Measurements from ENCODE around the gene JPH2. TPM values are rescaled to one million over a fixed set of nuclear protein-coding genes. Genes with fewer than 3 reads are reported as not detected.

JPH2 gene
- total RNA-seq, 1 experiment from 2014 or later = 0.17 TPM

GRCh38 chr20:44219791-44220190 is 32.8 kb upstream of the JPH2 start (continued):
- TF ChIP-seq YY1 (IDR thresholded peaks at IDR 0.05; ENCODE audit: extremely low read depth, insufficient replicate concordance, low read depth, low read length) = no peak
- no peak for TF ChIP-seq TCF7L2 (IDR thresholded peaks at IDR 0.05; ENCODE audit: borderline replicate concordance, extremely low read depth, insufficient read depth, insufficient read length)
- TF ChIP-seq EZH2phosphoT487 (IDR thresholded peaks at IDR 0.05; ENCODE audit: borderline replicate concordance) = no peak
- TF ChIP-seq RAD21 (IDR thresholded peaks at IDR 0.05; ENCODE audit: low read depth) = no peak
- no peak for TF ChIP-seq ZFX (IDR thresholded peaks at IDR 0.05)
- TF ChIP-seq EZH2 (IDR thresholded peaks at IDR 0.05) = no peak
- no peak for TF ChIP-seq CEBPB (IDR thresholded peaks at IDR 0.05; ENCODE audit: low read depth)
- no peak for TF ChIP-seq ELF1 (IDR thresholded peaks at IDR 0.05; ENCODE audit: borderline replicate concordance, low read depth)
- no peak for TF ChIP-seq POLR2A (IDR thresholded peaks at IDR 0.05; ENCODE audit: borderline replicate concordance, extremely low read depth, insufficient read depth, insufficient read length)
- no peak for TF ChIP-seq ATF3 (IDR thresholded peaks at IDR 0.05)
- TF ChIP-seq CTCF (IDR thresholded peaks at IDR 0.05 in 2 of 3, conservative IDR thresholded peaks at IDR 0.05 in 1 of 3; ENCODE audit: borderline replicate concordance in 1 of 3, insufficient read depth in 1 of 3, low read depth in 2 of 3, low read length in 2 of 3) = no peak

- H3K79me2 ChIP-seq (ENCODE audit: insufficient read depth, low read length) = no peaks in the 10 kb centered on the region
- no peak overlapping the region for H2AFZ ChIP-seq (ENCODE audit: low read depth, low read length, poor library complexity, severe bottlenecking)
- no peaks in the 10 kb centered on the region for H3K9me3 ChIP-seq (ENCODE audit: control insufficient read depth in 1 of 2, insufficient read depth in 1 of 2, low read depth in 1 of 2, low read length in 2 of 2)
- no peak overlapping the region for H3K4me3 ChIP-seq (replicated peaks in 1 of 2; ENCODE audit: low read depth in 1 of 2, low read length in 2 of 2)
- H3K4me2 ChIP-seq (ENCODE audit: low read length) = no peak overlapping the region
- DNase-seq (ENCODE audit: low read depth, low spot score) (no peak), ATAC-seq (no peak)
- CTCF ChIA-PET = interaction anchor here (0.9 to 6.9 kb wide), 8 partner anchors 10 to 464 kb away, joined by 3 to 114 read pairs (median 12); partner anchors contain the start of gene FITM2
- TF ChIP-seq SIN3A (IDR thresholded peaks at IDR 0.05; ENCODE audit: low read depth) (no peak), POLR2A (IDR thresholded peaks at IDR 0.05; ENCODE audit: borderline replicate concordance, extremely low read depth, insufficient read depth, insufficient read length) (no peak)
- no peaks in the 10 kb centered on the region for H3K27me3 ChIP-seq (ENCODE audit: insufficient read depth, low read length)
- no peaks in the 10 kb centered on the region; a peak in 1 of 4 replicates for H3K4me1 ChIP-seq (ENCODE audit: control insufficient read depth in 1 of 2, insufficient read depth in 2 of 2, low read length in 2 of 2)
- intact Hi-C loops (cut with micrococcal nuclease) = no loop called here
- no peaks in the 10 kb centered on the region for H3K9me2 ChIP-seq (ENCODE audit: insufficient read depth)
- no peaks in the 10 kb centered on the region for H3K36me3 ChIP-seq (ENCODE audit: control insufficient read depth in 1 of 2, insufficient read depth in 2 of 2, low read length in 2 of 2)
- H3K9ac ChIP-seq (ENCODE audit: low read length) = no peak overlapping the region
- RAD21 ChIA-PET (ENCODE audit: low non-redundant PET in 1 of 2, low total read pairs in 2 of 2, uncharacterized antibody in 2 of 2, unreplicated experiment in 2 of 2) = no interaction called here
- no peak overlapping the region for H3K27ac ChIP-seq (ENCODE audit: low read depth, low read length)
- no TSS peak for BruUV-seq (replicated peaks)
- no peaks in the 10 kb centered on the region for H4K20me1 ChIP-seq (ENCODE audit: insufficient read depth)
- POLR2A ChIA-PET = interaction anchor here (0.7 kb wide), 2 partner anchors 169 to 837 kb away, joined by 3 read pairs; no protein-coding TSS in a partner anchor
Observed at GRCh38 chr20:44219170-44219730, 32.3 kb upstream of the JPH2 start.
